Ovary (tissue), 3 donors: ENCODE data around the gene FTCD.

Source experiments
- EP300 ChIP-seq: sonication (generic); formaldehyde crosslinking; IDR thresholded peaks from one replicate; pipeline ENCODE4 v1.6.1; 2017; ENCODE audit warnings: antibody characterized with exemption
- POLR2A ChIP-seq: fragments of 450-650 bp; IDR thresholded peaks from one replicate; pipeline ENCODE4 v1.6.1; 2017; ENCODE audit warnings: antibody characterized with exemption, mild to moderate bottlenecking, moderate library complexity
- TF ChIP-seq, protein P1 (sequence below), 3 donors: fragments of 450-650 bp in 2 of 3; fragments of 200-600 bp in 1 of 3; IDR thresholded peaks; one replicate each; pipeline versions ENCODE4 v1.5.1 to v1.8.0; 2016 to 2022; ENCODE audit warnings: antibody characterized with exemption in 3 of 3, mild to moderate bottlenecking in 1 of 3
- donor health status: DM: no; HTN: no; CAD: no.

- TF ChIP-seq POLR2A (no peak), EP300 (no peak)
- TF ChIP-seq, protein P1, sequence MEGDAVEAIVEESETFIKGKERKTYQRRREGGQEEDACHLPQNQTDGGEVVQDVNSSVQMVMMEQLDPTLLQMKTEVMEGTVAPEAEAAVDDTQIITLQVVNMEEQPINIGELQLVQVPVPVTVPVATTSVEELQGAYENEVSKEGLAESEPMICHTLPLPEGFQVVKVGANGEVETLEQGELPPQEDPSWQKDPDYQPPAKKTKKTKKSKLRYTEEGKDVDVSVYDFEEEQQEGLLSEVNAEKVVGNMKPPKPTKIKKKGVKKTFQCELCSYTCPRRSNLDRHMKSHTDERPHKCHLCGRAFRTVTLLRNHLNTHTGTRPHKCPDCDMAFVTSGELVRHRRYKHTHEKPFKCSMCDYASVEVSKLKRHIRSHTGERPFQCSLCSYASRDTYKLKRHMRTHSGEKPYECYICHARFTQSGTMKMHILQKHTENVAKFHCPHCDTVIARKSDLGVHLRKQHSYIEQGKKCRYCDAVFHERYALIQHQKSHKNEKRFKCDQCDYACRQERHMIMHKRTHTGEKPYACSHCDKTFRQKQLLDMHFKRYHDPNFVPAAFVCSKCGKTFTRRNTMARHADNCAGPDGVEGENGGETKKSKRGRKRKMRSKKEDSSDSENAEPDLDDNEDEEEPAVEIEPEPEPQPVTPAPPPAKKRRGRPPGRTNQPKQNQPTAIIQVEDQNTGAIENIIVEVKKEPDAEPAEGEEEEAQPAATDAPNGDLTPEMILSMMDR (IDR thresholded peaks at IDR 0.05): peak; percentile 55 to 77 (median 62)
Observed at GRCh38 chr21:46153247-46154154, 1.9 kb downstream of the FTCD start.
